A673 (cell line): ENCODE measurements around the gene CNNM3. TPM values are rescaled to one million over a fixed set of nuclear protein-coding genes. Genes with fewer than 3 reads are reported as not detected.
A peak's percentile ranks its signal among the peaks of the same experiment; 100 is the strongest.

ENCODE experiments used
- BruUV-seq: library from RNA; stranded (reverse); fragments of 400-500 nt; replicated peaks from 2 replicates; lab custom pipeline; 2021; lab: Mats Ljungman, UMichigan
- CTCF ChIA-PET: fragments of 300-600 bp; sonication (Branson Sonifier 250); formaldehyde crosslinking; loops from one replicate; lab custom pipeline; 2022; ENCODE audit warnings: antibody characterized with exemption; lab: Charles Lee
- POLR2A ChIA-PET: fragments of 300-600 bp; sonication (Branson Sonifier 250); formaldehyde crosslinking; loops from one replicate; lab custom pipeline; 2022; ENCODE audit warnings: antibody characterized with exemption; ENCODE audit not compliant: low non-redundant PET; lab: Charles Lee
- DNase-seq: peaks from one replicate; pipeline ENCODE4 v3.0.0-alpha.2; 2015; ENCODE audit warnings: low spot score
- H3K27ac ChIP-seq: fragments of 200-600 bp; sonication (generic); 2 replicates; pipeline ENCODE4 v1.5.1; 2016; ENCODE audit warnings: mixed run types, low read depth, mild to moderate bottlenecking, mixed read lengths, antibody characterized with exemption, low read length; ENCODE audit not compliant: poor library complexity, severe bottlenecking
- H3K27me3 ChIP-seq: fragments of 200-600 bp; sonication (generic); replicated peaks from 2 replicates; pipeline ENCODE4 v1.6.1; 2017; ENCODE audit warnings: mixed run types, low read depth, mild to moderate bottlenecking, mixed read lengths, antibody characterized with exemption, low read length; ENCODE audit not compliant: insufficient read depth, poor library complexity
- H3K36me3 ChIP-seq: fragments of 200-600 bp; sonication (generic); 2 replicates; pipeline ENCODE4 v1.6.1; 2016; ENCODE audit warnings: mixed run types, mild to moderate bottlenecking, mixed read lengths, antibody characterized with exemption, low read length; ENCODE audit not compliant: insufficient read depth, poor library complexity, severe bottlenecking
- H3K4me1 ChIP-seq: fragments of 200-600 bp; sonication (generic); 2 replicates; pipeline ENCODE4 v1.6.1; 2017; ENCODE audit warnings: mixed run types, mild to moderate bottlenecking, mixed read lengths, antibody characterized with exemption, low read length; ENCODE audit not compliant: insufficient read depth, poor library complexity, severe bottlenecking
- H3K4me3 ChIP-seq: fragments of 200-600 bp; sonication (generic); 2 replicates; pipeline ENCODE4 v1.5.1; 2016; ENCODE audit warnings: low read depth, mixed run types, mild to moderate bottlenecking, mixed read lengths, low read length; ENCODE audit not compliant: poor library complexity, severe bottlenecking
- H3K9me3 ChIP-seq: fragments of 200-600 bp; sonication (generic); 2 replicates; pipeline ENCODE4 v1.6.1; 2016; ENCODE audit warnings: mixed run types, low read depth, mild to moderate bottlenecking, mixed read lengths, antibody characterized with exemption, low read length; ENCODE audit not compliant: poor library complexity, severe bottlenecking
- CTCF ChIP-seq: fragments of 300-800, 200-600 bp; sonication (generic); conservative IDR thresholded peaks from 2 replicates; pipeline ENCODE4 v1.5.1; 2017; ENCODE audit warnings: low read depth, mild to moderate bottlenecking, antibody characterized with exemption, low read length, moderate library complexity, mixed read lengths
- EZH2 ChIP-seq: fragments of 200-600 bp; sonication (generic); IDR thresholded peaks from 2 replicates; pipeline ENCODE4 v1.6.1; 2017; ENCODE audit warnings: borderline replicate concordance, low read depth, mild to moderate bottlenecking, mixed read lengths, antibody characterized with exemption, low read length; ENCODE audit not compliant: poor library complexity, severe bottlenecking
- intact Hi-C: fragments of 100-400 bp; cut with micrococcal nuclease; formaldehyde crosslinking; loops from one replicate; pipeline ENCODE4 v1.10.0; 2022; ENCODE audit not compliant: unreplicated experiment
- microRNA-seq: library from miRNA; unstranded; fragments of <30 nt; microRNA quantifications from one replicate; pipeline ENCODE4 v1.2.0, GENCODE V29; 2021
- total RNA-seq: library from RNA; stranded (reverse); gene quantifications from 2 replicates; pipeline ENCODE4 v1.2.3, GENCODE V29; 2021

The CNNM3 gene
- total RNA-seq, 1 experiment from 2014 or later, result 20.9 TPM

- Histone ChIP-seq H3K4me3 (no peak overlapping the region), H3K36me3 (no peaks in the 10 kb centered on the region), H3K4me1 (peaks cover 19% of the 10 kb centered on the region), H3K27ac (no peak overlapping the region), H3K9me3 (no peaks in the 10 kb centered on the region), H3K27me3 (no peaks in the 10 kb centered on the region)
- DNase-seq, result no peak
- ChIA-PET CTCF (no interaction called here), POLR2A (no interaction called here)
- intact Hi-C loops, result no loop called here
- no peak for TF ChIP-seq CTCF
- TF ChIP-seq EZH2, result no peak
- no TSS peak for BruUV-seq
Measured at GRCh38 chr2:96882906-96883305, 66.8 kb downstream of the CNNM3 start.

- no peak overlapping the region for H3K4me3 ChIP-seq
- DNase-seq, result no peak
- no peak for TF ChIP-seq EZH2
- no peak for TF ChIP-seq CTCF
- BruUV-seq, result no TSS peak
- POLR2A ChIA-PET, result no interaction called here
- H3K9me3 ChIP-seq, result no peaks in the 10 kb centered on the region
- CTCF ChIA-PET, result no interaction called here
- no peak overlapping the region for H3K27ac ChIP-seq
- intact Hi-C loops, result no loop called here
- no peaks in the 10 kb centered on the region for H3K27me3 ChIP-seq
- no peaks in the 10 kb centered on the region for H3K36me3 ChIP-seq
- H3K4me1 ChIP-seq, result peaks cover 19% of the 10 kb centered on the region
Measured at GRCh38 chr2:96883306-96883705, 67.2 kb downstream of the CNNM3 start.

Small RNAs within 50 kb of the gene (microRNA-seq; reads per million reads assigned to microRNA genes)
- 36.9 reads per million, percentile 51 among the genes with 10 or more reads in this experiment for gene MIR3127

Other genes with a start within 250 kb of the CNNM3 start
- 71.8 and 77.9 TPM in 2 replicates for gene KANSL3, start 178.0 kb upstream of the CNNM3 start, total RNA-seq
- 1.2 TPM in 2 replicates for gene FER1L5, start 173.5 kb upstream of the CNNM3 start, total RNA-seq
- gene LMAN2L, start 76.2 kb upstream of the CNNM3 start, total RNA-seq, result 23.1 and 24.0 TPM in 2 replicates
- gene CNNM4, start 55.4 kb upstream of the CNNM3 start, total RNA-seq, result 15.0 and 16.3 TPM in 2 replicates
- 6.2 and 8.6 TPM in 2 replicates for gene ANKRD23, start 27.8 kb downstream of the CNNM3 start, total RNA-seq
- 21.0 and 25.3 TPM in 2 replicates for gene ANKRD39, start 41.7 kb downstream of the CNNM3 start, total RNA-seq
- 33.3 and 36.1 TPM in 2 replicates for gene SEMA4C, start 53.8 kb downstream of the CNNM3 start, total RNA-seq
- not detected in 2 replicates for gene FAM178B, start 170.3 kb downstream of the CNNM3 start, total RNA-seq